NCI-H146 treated with DMSO at 0.1 percent for 48 hours (cell line): Measurements from ENCODE around the gene C4orf46.
A peak's percentile ranks its signal among the peaks of the same experiment; 100 is the strongest.
"Not testable (repeated sequence)": the region's sequence is repeated elsewhere in the genome, so short reads cannot be mapped to it uniquely, and the experiment has no call there.

Experiments used
- DNase-seq: peaks from one replicate; lab custom pipeline; 2025; ENCODE audit not compliant: unreplicated experiment; lab: John Stamatoyannopoulos, UW

Gene C4orf46

GRCh38 chr4:158671665-158671914 lies at the start of gene C4orf46:
Gene C4orf46, minus strand, starts transcription at chr4:158671887. Its CDS starts 86 bp downstream, at chr4:158671801.
- DNase-seq, result no peak

- DNase-seq, result no peak
Measured at GRCh38 chr4:158715802-158716201, 44.1 kb upstream of the C4orf46 start.

GRCh38 chr4:158714937-158715336 lies 43.2 kb upstream of the C4orf46 start:
- no peak for DNase-seq

GRCh38 chr4:158712622-158713021 lies 40.9 kb upstream of the C4orf46 start:
- not testable (repeated sequence) for DNase-seq

- DNase-seq, result no peak
Measured at GRCh38 chr4:158710814-158711213, 39.1 kb upstream of the C4orf46 start.

GRCh38 chr4:158704274-158704673 lies 32.6 kb upstream of the C4orf46 start:
- DNase-seq, result no peak

- DNase-seq, result no peak
Measured at GRCh38 chr4:158688813-158689212, 17.1 kb upstream of the C4orf46 start.

GRCh38 chr4:158682066-158682465 lies 10.4 kb upstream of the C4orf46 start:
- no peak for DNase-seq

- DNase-seq, result no peak
Measured at GRCh38 chr4:158681629-158682028, 9.9 kb upstream of the C4orf46 start.

GRCh38 chr4:158678767-158679166 lies 7.1 kb upstream of the C4orf46 start:
- no peak for DNase-seq

- no peak for DNase-seq
Measured at GRCh38 chr4:158676076-158676475, 4.4 kb upstream of the C4orf46 start.

- DNase-seq, result no peak
Measured at GRCh38 chr4:158673633-158674032, 1.9 kb upstream of the C4orf46 start.

- peak; percentile 93 for DNase-seq
Measured at GRCh38 chr4:158671915-158672806, 474 bp upstream of the C4orf46 start, which contains the start of gene ETFDH. Gene ETFDH, plus strand, starts transcription at chr4:158672296. Its CDS starts 161 bp downstream, at chr4:158672457.

GRCh38 chr4:158670975-158671664 lies 567 bp downstream of the C4orf46 start:
- DNase-seq, result peak; percentile 49

GRCh38 chr4:158669310-158669709 lies 2.4 kb downstream of the C4orf46 start:
- no peak for DNase-seq

- no peak for DNase-seq
Measured at GRCh38 chr4:158667651-158668198, 4.0 kb downstream of the C4orf46 start.

- DNase-seq, result no peak
Measured at GRCh38 chr4:158666892-158667291, 4.8 kb downstream of the C4orf46 start.

- no peak for DNase-seq
Measured at GRCh38 chr4:158664806-158665205, 6.9 kb downstream of the C4orf46 start.

GRCh38 chr4:158663707-158664625 lies 7.7 kb downstream of the C4orf46 start:
- not testable (repeated sequence) for DNase-seq

GRCh38 chr4:158663255-158663654 lies 8.4 kb downstream of the C4orf46 start:
- not testable (repeated sequence) for DNase-seq

GRCh38 chr4:158657291-158657690 lies 14.4 kb downstream of the C4orf46 start:
- no peak for DNase-seq
